HG02970 (cell line): ENCODE data around the gene PHYHD1.
"Not testable (repeated sequence)": the region's sequence is repeated elsewhere in the genome, so short reads cannot be mapped to it uniquely, and the experiment has no call there.

Experiments used
- ATAC-seq: cut with Tn5 transposase; IDR thresholded peaks from one replicate; pipeline ENCODE4 v1.9.1; 2021; ENCODE audit warnings: mild to moderate bottlenecking, moderate library complexity, moderate number of reproducible peaks; ENCODE audit not compliant: unreplicated experiment, low FRiP score

Gene PHYHD1

GRCh38 chr9:128919402-128920089 is 1.2 kb upstream of the PHYHD1 start:
- no peak for ATAC-seq

- no peak for ATAC-seq
These were observed 1.3 kb downstream of the PHYHD1 start for GRCh38 chr9:128921881-128922763.

- no peak for ATAC-seq
These were observed 2.7 kb downstream of the PHYHD1 start for GRCh38 chr9:128923493-128923883.

- no peak for ATAC-seq
These were observed 7.1 kb downstream of the PHYHD1 start for GRCh38 chr9:128927731-128928411.

GRCh38 chr9:128928624-128929023 is 7.8 kb downstream of the PHYHD1 start:
- no peak for ATAC-seq

- no peak for ATAC-seq
These were observed 8.8 kb downstream of the PHYHD1 start for GRCh38 chr9:128929560-128929959.

GRCh38 chr9:128933731-128934130 is 12.9 kb downstream of the PHYHD1 start:
- no peak for ATAC-seq

GRCh38 chr9:128936171-128936865 is 15.5 kb downstream of the PHYHD1 start:
- no peak for ATAC-seq

- no peak for ATAC-seq
These were observed 16.8 kb downstream of the PHYHD1 start for GRCh38 chr9:128937310-128938165.

GRCh38 chr9:128940271-128940921 is 19.6 kb downstream of the PHYHD1 start:
- ATAC-seq: no peak

GRCh38 chr9:128940946-128941755 is 20.4 kb downstream of the PHYHD1 start:
- ATAC-seq: no peak

GRCh38 chr9:128943832-128944620 is 23.2 kb downstream of the PHYHD1 start:
- no peak for ATAC-seq

- ATAC-seq: not testable (repeated sequence)
These were observed 24.2 kb downstream of the PHYHD1 start for GRCh38 chr9:128944966-128945365.

- no peak for ATAC-seq
These were observed 25.2 kb downstream of the PHYHD1 start for GRCh38 chr9:128945798-128946501.

GRCh38 chr9:128946571-128947276 is 25.9 kb downstream of the PHYHD1 start:
- ATAC-seq: peak; percentile 18

GRCh38 chr9:128947277-128947526 is 26.4 kb downstream of the PHYHD1 start:
- no peak for ATAC-seq
